SU-DHL-6 (cell line): ENCODE data around the gene MAPK12.

Experiments used
- EZH2phosphoT487 ChIP-seq: fragments of 200-600 bp; sonication (generic), shearing (Covaris generic); conservative IDR thresholded peaks from 2 replicates; pipeline ENCODE4 v1.6.1; 2018; ENCODE audit warnings: mild to moderate bottlenecking, antibody characterized with exemption, low read length, moderate library complexity, mixed read lengths
- TF ChIP-seq, protein P1 (sequence below): fragments of 200-600 bp; sonication (generic); IDR thresholded peaks from one replicate; pipeline ENCODE4 v1.5.1; 2017; ENCODE audit warnings: antibody characterized with exemption, mild to moderate bottlenecking, low read length, moderate library complexity; ENCODE audit not compliant: insufficient read depth, poor library complexity, severe bottlenecking

- TF ChIP-seq, protein P1, sequence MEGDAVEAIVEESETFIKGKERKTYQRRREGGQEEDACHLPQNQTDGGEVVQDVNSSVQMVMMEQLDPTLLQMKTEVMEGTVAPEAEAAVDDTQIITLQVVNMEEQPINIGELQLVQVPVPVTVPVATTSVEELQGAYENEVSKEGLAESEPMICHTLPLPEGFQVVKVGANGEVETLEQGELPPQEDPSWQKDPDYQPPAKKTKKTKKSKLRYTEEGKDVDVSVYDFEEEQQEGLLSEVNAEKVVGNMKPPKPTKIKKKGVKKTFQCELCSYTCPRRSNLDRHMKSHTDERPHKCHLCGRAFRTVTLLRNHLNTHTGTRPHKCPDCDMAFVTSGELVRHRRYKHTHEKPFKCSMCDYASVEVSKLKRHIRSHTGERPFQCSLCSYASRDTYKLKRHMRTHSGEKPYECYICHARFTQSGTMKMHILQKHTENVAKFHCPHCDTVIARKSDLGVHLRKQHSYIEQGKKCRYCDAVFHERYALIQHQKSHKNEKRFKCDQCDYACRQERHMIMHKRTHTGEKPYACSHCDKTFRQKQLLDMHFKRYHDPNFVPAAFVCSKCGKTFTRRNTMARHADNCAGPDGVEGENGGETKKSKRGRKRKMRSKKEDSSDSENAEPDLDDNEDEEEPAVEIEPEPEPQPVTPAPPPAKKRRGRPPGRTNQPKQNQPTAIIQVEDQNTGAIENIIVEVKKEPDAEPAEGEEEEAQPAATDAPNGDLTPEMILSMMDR: no peak
- no peak for TF ChIP-seq EZH2phosphoT487
Measured at GRCh38 chr22:50250555-50251476, 10.7 kb downstream of the MAPK12 start, which contains the start of gene HDAC10.
